Gastrocnemius medialis (tissue), 4 donors: Measurements from ENCODE around the gene THADA.

Experiments used
- CTCF ChIP-seq, 5 experiments: fragments of 450-650 bp in 3 of 5; fragments of 200-600 bp in 2 of 5; sonication (generic) in 2 of 5; IDR thresholded peaks in 4 of 5; conservative IDR thresholded peaks in 1 of 5; 1 replicate in 4 of 5; 2 replicates in 1 of 5; pipeline ENCODE4 v1.5.1; 2016 to 2019; ENCODE audit warnings: antibody characterized with exemption in 5 of 5, mild to moderate bottlenecking in 3 of 5, moderate library complexity in 3 of 5
- POLR2A ChIP-seq, 2 donors: fragments of 450-650 bp; IDR thresholded peaks; one replicate each; pipeline ENCODE4 v1.6.1; 2017; ENCODE audit warnings: antibody characterized with exemption in 2 of 2, mild to moderate bottlenecking in 2 of 2, moderate library complexity in 2 of 2

- no peak for TF ChIP-seq CTCF (IDR thresholded peaks at IDR 0.05 in 4 of 5, conservative IDR thresholded peaks at IDR 0.05 in 1 of 5)
- TF ChIP-seq POLR2A (IDR thresholded peaks at IDR 0.05): no peak
These were observed 349.2 kb downstream of the THADA start for GRCh38 chr2:43246641-43247040.
